ENCODE results near the gene CPEB2. TPM values are rescaled to one million over a fixed set of nuclear protein-coding genes. Genes with fewer than 3 reads are reported as not detected.

Gene CPEB2
- total RNA-seq (4.0 TPM), polyA plus RNA-seq (12.0 TPM)
- long read RNA-seq, donor 1 = 0 reads
- long read RNA-seq, donor 2 = 0 reads
- long read RNA-seq, donor 3, partial matches to known transcripts = 0 of 1 reads
- long read RNA-seq, donor 3, other reads (novel, unspliced or antisense) = 0 of 1 reads
- long read RNA-seq, donor 4, partial matches to known transcripts = 0 of 1 reads
- long read RNA-seq, donor 4, other reads (novel, unspliced or antisense) = 0 of 1 reads
- long read RNA-seq, donor 5 = 0 reads
- long read RNA-seq, donor 6 = 0 reads
- long read RNA-seq, donor 7 = 0 reads
- long read RNA-seq, donor 8, partial matches to known transcripts = 0 of 1 reads
- long read RNA-seq, donor 8, other reads (novel, unspliced or antisense) = 0 of 1 reads
- long read RNA-seq, donor 9, partial matches to known transcripts = 0 of 1 reads
- long read RNA-seq, donor 9, other reads (novel, unspliced or antisense) = 0 of 1 reads
- long read RNA-seq, donor 10, partial matches to known transcripts = 0 of 1 reads
- long read RNA-seq, donor 10, other reads (novel, unspliced or antisense) = 0 of 1 reads

GRCh38 chr4:15001869-15002658 lies at the start of gene CPEB2:
TSS of gene CPEB2 (plus strand) at chr4:15002481. CDS start at chr4:15002674, 193 bp downstream.
- WGBS = under 1% methylated on average over 104 of the region's 104 CpGs
- H3K27me3 ChIP-seq (ENCODE audit: control insufficient read depth in 2 of 2, insufficient read depth in 1 of 2, low read length in 1 of 2) = peaks cover 11 to 18% of the 10 kb centered on the region in 2 donors
- peak within 1 kb of the TSS; percentile 99 to 100 for H3K27ac ChIP-seq (ENCODE audit: low read depth in 1 of 2, low read length in 1 of 2)
- peaks cover 7 to 9% of the 10 kb centered on the region in 2 donors for H3K4me1 ChIP-seq (ENCODE audit: control insufficient read depth in 2 of 2, insufficient read depth in 2 of 2, low read length in 2 of 2)
- no peaks in the 10 kb centered on the region for H3K9me3 ChIP-seq (ENCODE audit: control insufficient read depth in 2 of 2, insufficient read depth in 1 of 2, low read length in 1 of 2)
- no peaks in the 10 kb centered on the region for H3K36me3 ChIP-seq (ENCODE audit: control insufficient read depth in 2 of 2, insufficient read depth in 2 of 2, low read length in 1 of 2)
- H3K4me3 ChIP-seq (ENCODE audit: low read length in 2 of 2) = peak within 1 kb of the TSS; percentile 90 to 92
- DNase-seq (ENCODE audit: low read depth in 6 of 9, low spot score in 9 of 9) = peak; percentile 80 to 97 (median 92)

GRCh38 chr4:14958436-14958835 lies 43.8 kb upstream of the CPEB2 start:
- no peak for DNase-seq (ENCODE audit: low read depth in 6 of 9, low spot score in 9 of 9)
- Histone ChIP-seq H3K36me3 (ENCODE audit: control insufficient read depth in 2 of 2, insufficient read depth in 2 of 2, low read length in 1 of 2) (no peaks in the 10 kb centered on the region), H3K4me1 (ENCODE audit: control insufficient read depth in 2 of 2, insufficient read depth in 2 of 2, low read length in 2 of 2) (no peaks in the 10 kb centered on the region), H3K9me3 (ENCODE audit: control insufficient read depth in 2 of 2, insufficient read depth in 1 of 2, low read length in 1 of 2) (no peaks in the 10 kb centered on the region), H3K4me3 (ENCODE audit: low read length in 2 of 2) (no peak overlapping the region), H3K27ac (ENCODE audit: low read depth in 1 of 2, low read length in 1 of 2) (no peak overlapping the region), H3K27me3 (ENCODE audit: control insufficient read depth in 2 of 2, insufficient read depth in 1 of 2, low read length in 1 of 2) (no peaks in the 10 kb centered on the region)
- 59% methylated on average over 3 of the region's 3 CpGs for WGBS

- Histone ChIP-seq H3K27ac (ENCODE audit: low read depth in 1 of 2, low read length in 1 of 2) (no peak overlapping the region), H3K4me1 (ENCODE audit: control insufficient read depth in 2 of 2, insufficient read depth in 2 of 2, low read length in 2 of 2) (no peaks in the 10 kb centered on the region), H3K9me3 (ENCODE audit: control insufficient read depth in 2 of 2, insufficient read depth in 1 of 2, low read length in 1 of 2) (no peaks in the 10 kb centered on the region), H3K4me3 (ENCODE audit: low read length in 2 of 2) (no peak overlapping the region), H3K36me3 (ENCODE audit: control insufficient read depth in 2 of 2, insufficient read depth in 2 of 2, low read length in 1 of 2) (no peaks in the 10 kb centered on the region), H3K27me3 (ENCODE audit: control insufficient read depth in 2 of 2, insufficient read depth in 1 of 2, low read length in 1 of 2) (no peaks in the 10 kb centered on the region)
- no peak for DNase-seq (ENCODE audit: low read depth in 6 of 9, low spot score in 9 of 9)
Observed at GRCh38 chr4:14961292-14961691, 41.0 kb upstream of the CPEB2 start.

- WGBS = 89% methylated on average over 1 of the region's 1 CpG
- H3K36me3 ChIP-seq (ENCODE audit: control insufficient read depth in 2 of 2, insufficient read depth in 2 of 2, low read length in 1 of 2) = no peaks in the 10 kb centered on the region
Observed at GRCh38 chr4:14965071-14965470, 37.2 kb upstream of the CPEB2 start.

GRCh38 chr4:14967982-14968381 lies 34.3 kb upstream of the CPEB2 start:
- no peaks in the 10 kb centered on the region for H3K9me3 ChIP-seq (ENCODE audit: control insufficient read depth in 2 of 2, insufficient read depth in 1 of 2, low read length in 1 of 2)
- no peak overlapping the region for H3K4me3 ChIP-seq (ENCODE audit: low read length in 2 of 2)
- no peaks in the 10 kb centered on the region for H3K36me3 ChIP-seq (ENCODE audit: control insufficient read depth in 2 of 2, insufficient read depth in 2 of 2, low read length in 1 of 2)
- 94% methylated on average over 3 of the region's 3 CpGs for WGBS
- H3K27ac ChIP-seq (ENCODE audit: low read depth in 1 of 2, low read length in 1 of 2) = no peak overlapping the region
- no peak for DNase-seq (ENCODE audit: low read depth in 6 of 9, low spot score in 9 of 9)
- no peaks in the 10 kb centered on the region for H3K27me3 ChIP-seq (ENCODE audit: control insufficient read depth in 2 of 2, insufficient read depth in 1 of 2, low read length in 1 of 2)
- H3K4me1 ChIP-seq (ENCODE audit: control insufficient read depth in 2 of 2, insufficient read depth in 2 of 2, low read length in 2 of 2) = no peaks in the 10 kb centered on the region

More at GRCh38 chr4:14965071-14965470, 37.2 kb upstream of the CPEB2 start:
- H3K4me1 ChIP-seq (ENCODE audit: control insufficient read depth in 2 of 2, insufficient read depth in 2 of 2, low read length in 2 of 2) = no peaks in the 10 kb centered on the region
- no peak overlapping the region for H3K27ac ChIP-seq (ENCODE audit: low read depth in 1 of 2, low read length in 1 of 2)
- no peaks in the 10 kb centered on the region for H3K9me3 ChIP-seq (ENCODE audit: control insufficient read depth in 2 of 2, insufficient read depth in 1 of 2, low read length in 1 of 2)
- DNase-seq (ENCODE audit: low read depth in 6 of 9, low spot score in 9 of 9) = no peak
- no peaks in the 10 kb centered on the region for H3K27me3 ChIP-seq (ENCODE audit: control insufficient read depth in 2 of 2, insufficient read depth in 1 of 2, low read length in 1 of 2)
- no peak overlapping the region for H3K4me3 ChIP-seq (ENCODE audit: low read length in 2 of 2)

- no peak for DNase-seq (ENCODE audit: low read depth in 6 of 9, low spot score in 9 of 9)
- Histone ChIP-seq H3K27me3 (ENCODE audit: control insufficient read depth in 2 of 2, insufficient read depth in 1 of 2, low read length in 1 of 2) (no peaks in the 10 kb centered on the region), H3K27ac (ENCODE audit: low read depth in 1 of 2, low read length in 1 of 2) (no peak overlapping the region), H3K4me3 (ENCODE audit: low read length in 2 of 2) (no peak overlapping the region), H3K4me1 (ENCODE audit: control insufficient read depth in 2 of 2, insufficient read depth in 2 of 2, low read length in 2 of 2) (no peaks in the 10 kb centered on the region), H3K9me3 (ENCODE audit: control insufficient read depth in 2 of 2, insufficient read depth in 1 of 2, low read length in 1 of 2) (no peaks in the 10 kb centered on the region), H3K36me3 (ENCODE audit: control insufficient read depth in 2 of 2, insufficient read depth in 2 of 2, low read length in 1 of 2) (no peaks in the 10 kb centered on the region)
Observed at GRCh38 chr4:14977830-14978229, 24.5 kb upstream of the CPEB2 start.

- no peaks in the 10 kb centered on the region for H3K9me3 ChIP-seq (ENCODE audit: control insufficient read depth in 2 of 2, insufficient read depth in 1 of 2, low read length in 1 of 2)
- no peaks in the 10 kb centered on the region for H3K36me3 ChIP-seq (ENCODE audit: control insufficient read depth in 2 of 2, insufficient read depth in 2 of 2, low read length in 1 of 2)
- no peaks in the 10 kb centered on the region for H3K27me3 ChIP-seq (ENCODE audit: control insufficient read depth in 2 of 2, insufficient read depth in 1 of 2, low read length in 1 of 2)
- no peak overlapping the region for H3K4me3 ChIP-seq (ENCODE audit: low read length in 2 of 2)
- 93% methylated on average over 1 of the region's 1 CpG for WGBS
- H3K4me1 ChIP-seq (ENCODE audit: control insufficient read depth in 2 of 2, insufficient read depth in 2 of 2, low read length in 2 of 2) = no peaks in the 10 kb centered on the region
- no peak overlapping the region for H3K27ac ChIP-seq (ENCODE audit: low read depth in 1 of 2, low read length in 1 of 2)
- DNase-seq (ENCODE audit: low read depth in 6 of 9, low spot score in 9 of 9) = no peak
Observed at GRCh38 chr4:14984448-14984847, 17.8 kb upstream of the CPEB2 start.

- Histone ChIP-seq H3K27ac (ENCODE audit: low read depth in 1 of 2, low read length in 1 of 2) (no peak overlapping the region), H3K27me3 (ENCODE audit: control insufficient read depth in 2 of 2, insufficient read depth in 1 of 2, low read length in 1 of 2) (no peaks in the 10 kb centered on the region), H3K4me3 (ENCODE audit: low read length in 2 of 2) (no peak overlapping the region), H3K9me3 (ENCODE audit: control insufficient read depth in 2 of 2, insufficient read depth in 1 of 2, low read length in 1 of 2) (no peaks in the 10 kb centered on the region), H3K36me3 (ENCODE audit: control insufficient read depth in 2 of 2, insufficient read depth in 2 of 2, low read length in 1 of 2) (no peaks in the 10 kb centered on the region), H3K4me1 (ENCODE audit: control insufficient read depth in 2 of 2, insufficient read depth in 2 of 2, low read length in 2 of 2) (no peaks in the 10 kb centered on the region)
- 100% methylated on average over 1 of the region's 1 CpG for WGBS
- DNase-seq (ENCODE audit: low read depth in 6 of 9, low spot score in 9 of 9) = no peak
Observed at GRCh38 chr4:14985161-14985560, 17.1 kb upstream of the CPEB2 start.

- DNase-seq (ENCODE audit: low read depth in 6 of 9, low spot score in 9 of 9) = no peak
- Histone ChIP-seq H3K36me3 (ENCODE audit: control insufficient read depth in 2 of 2, insufficient read depth in 2 of 2, low read length in 1 of 2) (no peaks in the 10 kb centered on the region), H3K27me3 (ENCODE audit: control insufficient read depth in 2 of 2, insufficient read depth in 1 of 2, low read length in 1 of 2) (no peaks in the 10 kb centered on the region), H3K27ac (ENCODE audit: low read depth in 1 of 2, low read length in 1 of 2) (no peak overlapping the region), H3K4me1 (ENCODE audit: control insufficient read depth in 2 of 2, insufficient read depth in 2 of 2, low read length in 2 of 2) (no peaks in the 10 kb centered on the region), H3K9me3 (ENCODE audit: control insufficient read depth in 2 of 2, insufficient read depth in 1 of 2, low read length in 1 of 2) (no peaks in the 10 kb centered on the region), H3K4me3 (ENCODE audit: low read length in 2 of 2) (no peak overlapping the region)
- 89% methylated on average over 1 of the region's 1 CpG for WGBS
Observed at GRCh38 chr4:14985843-14986242, 16.4 kb upstream of the CPEB2 start.
